Activated CD4-positive, alpha-beta T cell treated with anti-CD3 and anti-CD28 coated beads, Interleukin-2, amount 50 U/mL, for 24 hours (primary cell): ENCODE results near the gene BICD1.

Experiments used
- DNase-seq, 2 donors: peaks; one replicate each; pipeline ENCODE4 v3.0.0-alpha.2; 2020; ENCODE audit warnings: low read depth in 1 of 2, low spot score in 1 of 2

The BICD1 gene

DNA sequence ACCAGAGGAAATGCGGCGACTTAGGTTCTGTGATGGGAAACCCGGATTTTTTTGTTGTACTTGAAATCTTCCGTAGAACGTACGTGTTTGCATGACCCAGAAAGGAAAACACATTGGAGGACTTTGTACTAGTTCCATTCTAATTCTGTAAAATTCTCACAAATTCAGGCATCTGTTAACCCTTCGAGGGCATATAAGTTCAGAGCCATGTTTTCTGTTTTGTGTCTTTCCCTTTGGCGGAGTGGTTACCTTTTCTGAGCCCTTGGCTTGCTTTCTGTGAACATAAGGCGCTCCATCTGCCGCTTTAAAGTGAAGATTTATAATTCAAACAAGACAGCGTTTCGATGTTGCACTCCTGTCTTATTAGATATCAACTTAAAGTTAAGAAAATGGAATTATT, 34.2 kb downstream of the BICD1 start:
- DNase-seq = no peak

DNA sequence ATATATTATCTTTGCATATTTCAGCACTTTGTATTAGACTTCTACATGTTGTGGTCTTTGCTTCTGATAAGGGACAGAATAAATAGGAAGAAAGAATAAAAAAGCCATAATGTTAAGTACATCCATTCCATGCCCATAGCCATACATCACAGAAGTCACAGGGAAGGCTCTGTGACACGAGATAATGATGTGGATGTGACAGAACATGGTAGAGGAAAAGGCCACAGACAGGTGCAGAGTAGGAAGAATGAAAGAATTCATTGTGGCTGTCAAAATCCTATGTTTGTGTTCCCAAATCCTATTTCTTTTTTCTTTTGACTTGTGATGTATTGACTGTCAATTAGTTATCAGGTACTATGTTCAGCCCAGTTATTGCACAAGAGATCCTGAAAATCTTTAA, 38.4 kb downstream of the BICD1 start:
- no peak for DNase-seq

DNA sequence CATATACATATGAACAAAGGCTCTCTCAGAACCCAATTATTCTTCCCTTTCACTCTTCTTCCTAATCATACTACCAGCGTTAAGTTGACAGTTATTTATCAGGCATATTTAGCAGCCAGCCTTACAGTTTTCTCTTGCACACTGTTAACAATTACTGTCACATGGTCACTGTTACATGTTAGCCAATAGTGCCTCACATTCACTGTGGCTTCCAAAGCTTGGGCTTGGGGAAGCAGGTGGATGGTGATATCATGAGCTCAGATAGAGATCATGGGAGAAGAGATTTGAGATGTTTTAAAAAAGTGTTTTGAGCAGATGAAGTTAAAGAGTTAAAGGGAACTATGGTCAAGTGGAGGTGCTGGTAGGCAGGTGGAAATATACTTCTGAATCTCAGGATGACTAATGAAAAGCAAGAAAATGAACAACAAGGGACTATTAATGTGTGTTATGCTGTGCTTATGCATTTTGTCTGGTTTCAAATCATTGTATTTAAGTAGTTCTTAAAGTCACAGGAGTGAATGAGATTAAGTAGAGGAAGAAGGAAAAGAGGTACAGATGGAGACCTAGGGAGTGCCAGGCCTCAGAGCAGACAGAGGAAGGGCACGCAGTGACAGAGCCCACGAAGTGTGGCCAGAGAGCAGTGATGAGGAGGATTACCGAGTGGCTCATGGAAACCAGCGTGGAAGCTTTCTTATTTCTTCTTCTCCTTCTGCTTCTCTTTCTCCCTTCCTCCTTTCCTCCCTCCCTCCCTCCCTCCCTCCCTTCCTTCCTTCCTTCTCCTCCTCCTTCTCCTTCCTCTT, 39.6 kb downstream of the BICD1 start:
- no peak for DNase-seq

DNA sequence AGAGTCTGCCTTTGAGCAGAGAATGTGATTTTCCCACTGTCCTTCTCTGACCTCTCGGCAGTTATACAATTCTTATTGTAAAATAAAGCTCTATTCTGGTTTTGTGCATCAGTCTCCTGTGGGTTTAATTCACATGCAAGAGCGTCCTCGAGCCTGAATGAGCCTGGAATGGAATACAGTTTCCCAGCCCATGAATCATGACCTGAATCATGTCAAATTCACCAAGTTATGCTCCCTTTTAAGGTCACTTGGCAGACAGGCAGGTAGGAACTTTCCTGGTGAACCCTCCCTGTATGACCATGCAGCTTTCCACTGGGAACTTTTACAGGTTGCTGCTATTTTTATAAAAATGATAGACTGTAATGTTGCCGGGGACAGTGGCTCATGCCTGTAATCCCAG, 41.7 kb downstream of the BICD1 start:
- DNase-seq = no peak

DNA sequence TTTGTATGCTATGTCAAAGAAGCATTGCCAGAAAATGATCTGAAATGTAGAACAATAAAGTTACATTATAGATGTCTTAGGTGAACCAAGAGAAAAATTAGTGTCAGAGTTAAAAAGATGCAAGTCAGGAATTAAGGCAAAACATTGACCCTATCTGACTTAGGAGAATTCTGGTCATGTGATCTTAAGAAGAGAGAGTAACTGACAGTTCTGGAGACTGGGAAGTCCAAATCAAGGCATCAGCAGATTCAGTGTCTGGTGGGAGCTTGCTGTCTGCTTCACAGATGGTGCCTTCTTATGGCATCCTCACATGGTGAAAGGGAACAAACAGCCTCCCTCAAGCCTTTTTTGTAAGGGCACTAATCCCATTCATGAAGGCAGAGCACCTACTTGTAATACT, 42.8 kb downstream of the BICD1 start:
- DNase-seq = no peak

DNA sequence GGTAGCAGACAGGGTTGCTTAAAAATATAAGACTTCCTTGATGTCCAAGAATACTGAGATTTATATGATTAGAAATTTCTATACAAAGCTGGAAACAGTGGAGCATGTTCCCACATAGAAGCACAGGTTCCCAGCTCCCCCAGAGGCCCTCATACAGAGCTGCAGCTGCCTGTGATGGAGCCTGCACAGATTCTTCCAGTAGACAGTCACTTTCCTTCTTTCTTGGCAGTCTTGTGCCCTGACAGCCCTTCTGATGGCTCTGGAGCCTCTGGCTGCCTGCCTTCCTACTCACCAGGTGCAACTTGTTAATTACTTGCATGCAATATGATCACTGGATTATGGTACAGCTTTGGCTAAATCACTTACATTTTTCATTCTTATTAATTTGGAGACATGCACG, 44.4 kb downstream of the BICD1 start:
- no peak for DNase-seq

DNA sequence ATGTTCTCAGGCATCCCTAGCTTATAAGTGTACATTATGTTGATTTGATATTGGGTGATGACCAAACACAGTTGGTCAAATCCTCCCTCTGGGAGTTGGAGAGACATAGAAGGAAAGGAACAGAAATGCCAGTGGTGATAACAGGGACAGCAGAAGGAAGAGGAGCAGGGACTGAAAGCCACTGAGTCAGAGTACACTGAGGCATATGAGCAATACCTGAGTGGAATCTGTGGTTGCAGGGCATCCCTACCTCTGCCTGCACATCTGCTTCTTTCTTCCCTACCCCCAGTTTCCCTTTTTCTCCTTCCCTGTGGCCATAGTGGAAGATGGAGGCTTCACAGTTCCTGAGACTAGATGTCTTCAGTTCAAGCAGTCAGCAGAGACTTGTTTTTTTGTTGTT, 44.9 kb downstream of the BICD1 start:
- no peak for DNase-seq

DNA sequence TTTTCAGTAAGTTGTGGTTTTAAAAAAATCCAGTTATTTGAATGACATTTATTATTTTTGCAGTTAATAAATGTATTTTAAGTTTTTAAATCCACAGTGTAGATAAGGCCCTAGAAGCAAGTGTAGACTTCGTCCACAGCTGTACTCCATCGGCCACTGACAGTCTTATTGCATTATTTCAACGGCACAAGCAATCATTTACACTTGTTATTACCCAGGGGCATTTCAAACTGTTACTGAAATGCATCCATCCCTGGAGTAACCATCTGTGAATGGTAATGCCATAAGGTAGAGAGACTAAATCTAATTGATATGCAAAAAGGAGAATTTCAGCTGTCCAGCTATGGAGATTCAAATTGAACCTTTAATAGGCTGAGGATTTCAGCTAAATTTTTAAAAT, 48.4 kb downstream of the BICD1 start:
- DNase-seq = no peak

DNA sequence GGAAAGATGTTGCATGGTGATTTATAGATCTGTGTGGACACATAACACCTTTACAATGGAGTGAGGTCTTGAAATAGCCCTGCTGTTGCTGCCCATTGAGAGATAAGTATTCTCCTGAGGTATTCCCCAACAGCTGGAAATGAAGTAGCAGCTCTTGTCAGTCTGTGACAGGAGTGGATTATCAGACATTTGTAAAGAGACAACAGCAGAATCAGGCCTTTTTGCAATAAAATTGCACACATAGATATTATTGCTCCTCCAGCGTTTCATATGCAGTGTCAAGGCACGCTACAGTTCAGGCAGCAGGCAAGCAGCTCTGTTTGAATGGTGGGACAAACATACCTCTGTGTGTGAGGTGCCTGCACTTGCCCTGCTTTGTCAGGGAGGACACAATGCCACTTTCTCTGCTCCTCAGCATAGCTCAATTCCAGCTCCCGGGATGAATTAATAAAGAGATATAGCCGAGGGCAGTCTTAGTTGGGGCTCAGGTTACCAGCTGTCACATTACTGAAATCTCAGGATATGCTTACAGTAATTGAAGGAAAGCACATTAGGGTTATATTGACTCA, 49.4 kb downstream of the BICD1 start:
- no peak for DNase-seq

DNA sequence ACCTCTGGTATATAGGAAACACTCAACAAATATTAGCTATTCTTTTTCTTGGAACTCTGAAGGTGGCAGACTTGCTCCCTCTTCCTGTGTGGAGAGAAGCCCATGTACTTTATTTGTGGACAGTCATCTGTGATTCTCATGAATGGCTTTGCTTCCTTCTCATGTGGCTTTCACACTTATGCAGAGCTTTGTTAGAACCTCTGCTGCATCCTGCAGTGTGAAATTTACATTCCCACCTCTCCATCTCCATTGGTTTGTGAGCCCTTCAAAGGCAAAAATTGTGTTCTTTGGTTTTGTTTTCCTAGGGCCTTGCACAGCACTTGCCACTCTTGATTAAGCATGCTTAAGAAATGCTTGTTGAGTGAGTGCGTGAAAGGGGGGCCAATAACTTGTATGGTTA, 51.9 kb downstream of the BICD1 start:
- DNase-seq = no peak

DNA sequence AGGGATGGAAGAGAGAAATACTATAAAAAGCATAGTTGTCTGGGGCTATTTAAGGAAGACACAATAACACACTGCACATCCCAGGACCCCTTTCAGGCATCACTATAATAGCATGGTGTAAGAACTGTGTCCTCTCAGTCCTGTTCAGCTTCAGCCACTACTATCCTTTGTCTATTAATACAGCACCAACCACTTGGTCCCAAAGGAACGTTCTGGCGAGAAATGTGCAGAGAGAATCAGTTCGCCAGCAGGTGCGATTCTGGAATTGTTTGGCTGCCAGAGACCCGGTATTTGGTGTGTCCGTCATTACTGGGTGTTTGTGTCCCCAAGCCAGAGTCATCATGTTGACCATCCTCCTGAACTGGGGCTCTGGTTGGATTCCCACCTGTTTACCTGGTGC, 52.7 kb downstream of the BICD1 start:
- DNase-seq = no peak

DNA sequence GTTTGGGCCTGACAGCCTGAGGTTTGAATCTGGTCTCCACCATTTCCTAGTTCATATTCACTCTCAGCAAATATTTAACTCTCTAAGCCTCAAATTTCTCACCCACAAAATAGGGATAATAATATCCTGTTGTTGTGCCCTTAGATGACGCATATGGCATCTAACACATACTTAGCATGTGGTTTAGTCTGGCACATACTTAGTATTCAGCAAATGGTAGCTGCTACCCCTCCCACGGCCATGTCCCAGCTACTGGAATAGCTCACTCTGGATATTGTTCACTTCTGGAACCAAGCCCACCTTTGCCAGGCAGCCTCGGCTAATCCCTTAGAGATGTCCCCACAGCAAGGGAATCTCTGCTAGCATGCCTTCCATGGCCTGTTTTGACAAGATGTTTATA, 53.3 kb downstream of the BICD1 start:
- DNase-seq = no peak

DNA sequence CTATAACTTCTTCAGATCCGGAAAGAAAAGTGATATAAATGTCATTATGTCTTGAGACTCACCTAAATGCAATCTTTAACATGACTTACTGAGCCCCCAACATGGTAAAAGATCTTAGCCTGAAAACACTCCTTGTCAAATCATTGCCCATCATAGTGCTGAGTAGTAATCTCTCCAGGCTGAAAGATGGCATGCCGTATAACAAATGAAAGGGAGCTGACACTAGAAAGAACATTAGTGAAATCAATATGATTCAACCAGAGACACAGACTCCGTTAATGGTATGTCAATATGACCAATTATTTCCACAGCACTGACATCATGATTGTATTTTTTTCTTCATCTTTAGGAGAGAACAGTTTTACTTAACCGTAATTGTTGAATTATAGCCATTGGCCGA, 54.4 kb downstream of the BICD1 start:
- no peak for DNase-seq

DNA sequence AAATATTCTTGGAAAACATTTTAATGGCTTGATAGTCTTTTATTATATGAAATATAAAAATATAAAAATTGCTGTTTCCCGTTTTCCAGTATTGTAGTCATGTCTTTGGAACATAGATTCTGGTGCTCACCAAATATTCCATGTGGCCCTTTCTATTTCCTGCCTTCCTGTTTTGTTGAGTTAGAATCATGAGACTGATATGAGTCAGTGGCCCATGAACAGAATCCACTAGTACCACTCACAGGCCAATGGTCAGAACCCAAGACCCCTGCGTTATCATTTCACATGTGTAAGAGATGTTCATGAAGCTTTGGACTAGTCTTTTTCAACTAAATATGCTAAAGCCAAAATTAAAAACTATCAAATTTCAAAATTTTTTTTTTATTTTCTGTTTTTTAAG, 56.9 kb downstream of the BICD1 start:
- no peak for DNase-seq

DNA sequence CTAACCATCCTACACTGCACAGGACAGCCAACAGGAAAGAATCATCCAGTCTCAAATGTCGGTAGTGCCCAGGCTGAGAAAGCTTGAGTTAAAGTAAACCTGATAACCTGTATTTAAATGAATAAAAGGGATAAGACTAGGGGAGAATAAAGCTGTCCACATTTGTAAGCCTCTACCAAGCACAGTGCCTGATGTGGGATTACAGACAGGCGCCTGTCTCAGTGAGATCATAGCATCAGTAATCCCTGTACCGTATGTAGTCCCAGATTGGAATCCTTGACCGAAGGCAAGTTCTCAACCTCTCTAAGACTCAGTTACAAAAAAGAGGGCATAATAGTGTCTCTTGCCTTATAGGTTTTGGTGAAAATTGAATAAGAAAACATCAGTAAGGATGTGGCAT, 59.9 kb downstream of the BICD1 start:
- no peak for DNase-seq

DNA sequence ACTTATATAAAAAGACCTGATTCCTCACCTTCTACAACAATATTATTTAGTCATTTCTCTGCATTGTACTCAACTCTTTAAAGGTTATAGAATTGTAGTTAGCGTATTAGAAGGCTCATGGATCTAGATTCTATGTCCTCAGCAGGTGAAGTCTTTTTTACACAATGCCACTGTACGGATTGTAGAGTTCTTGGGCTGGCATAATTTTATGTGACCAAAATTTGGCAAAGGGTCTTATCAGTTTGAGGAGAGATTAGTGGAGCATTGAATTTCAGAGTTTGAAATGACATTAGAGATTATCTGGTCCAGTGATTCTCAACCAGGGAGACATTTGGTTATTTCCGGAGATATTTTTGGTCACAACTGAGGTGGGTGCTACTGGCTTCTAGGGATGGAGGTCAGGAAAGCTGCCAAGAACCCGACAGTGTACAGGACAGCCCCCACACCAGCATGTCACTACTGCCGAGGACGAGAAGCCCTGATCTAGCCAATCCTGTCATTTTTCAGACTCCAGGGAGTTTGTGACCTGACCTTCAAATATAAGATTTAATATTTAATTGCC, 63.9 kb downstream of the BICD1 start:
- DNase-seq = no peak

DNA sequence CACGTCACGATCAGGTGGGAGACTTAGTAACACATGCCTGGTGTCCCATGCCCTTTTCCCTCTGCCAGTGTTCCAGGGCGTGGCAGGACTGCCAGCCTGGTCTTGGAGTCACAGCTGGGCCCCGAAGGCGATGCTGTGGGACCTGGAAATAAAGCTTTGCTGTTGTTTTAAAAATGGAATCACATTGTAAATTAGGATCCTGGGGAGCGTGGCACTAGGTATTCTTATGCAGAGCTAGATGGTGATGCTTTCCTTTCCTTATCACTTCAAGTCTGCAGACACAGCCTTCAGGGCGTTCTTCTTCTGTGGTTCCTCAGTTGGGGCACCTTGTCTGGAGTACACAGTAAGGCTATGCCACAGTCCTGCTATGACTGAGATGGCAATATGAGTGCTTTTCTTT, 64.6 kb downstream of the BICD1 start:
- DNase-seq = no peak

DNA sequence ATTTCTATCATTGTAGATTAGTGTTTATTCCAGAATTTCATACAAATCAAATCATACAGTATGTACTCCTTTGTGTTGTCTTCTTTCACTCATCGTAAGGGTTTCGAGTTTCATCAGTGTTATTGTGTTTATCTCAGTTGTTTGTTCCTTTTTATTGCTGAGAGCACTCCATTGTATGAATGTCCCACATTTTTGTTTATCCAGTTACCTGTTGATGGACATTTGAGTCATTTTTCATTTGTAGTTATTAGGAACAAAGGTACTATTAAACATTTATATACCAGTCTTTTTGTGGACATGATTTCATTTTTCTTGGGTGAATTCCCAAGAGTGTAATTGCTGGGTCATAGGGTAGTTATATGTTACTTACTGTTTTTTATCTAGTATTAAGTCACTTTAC, 70.0 kb downstream of the BICD1 start:
- no peak for DNase-seq

DNA sequence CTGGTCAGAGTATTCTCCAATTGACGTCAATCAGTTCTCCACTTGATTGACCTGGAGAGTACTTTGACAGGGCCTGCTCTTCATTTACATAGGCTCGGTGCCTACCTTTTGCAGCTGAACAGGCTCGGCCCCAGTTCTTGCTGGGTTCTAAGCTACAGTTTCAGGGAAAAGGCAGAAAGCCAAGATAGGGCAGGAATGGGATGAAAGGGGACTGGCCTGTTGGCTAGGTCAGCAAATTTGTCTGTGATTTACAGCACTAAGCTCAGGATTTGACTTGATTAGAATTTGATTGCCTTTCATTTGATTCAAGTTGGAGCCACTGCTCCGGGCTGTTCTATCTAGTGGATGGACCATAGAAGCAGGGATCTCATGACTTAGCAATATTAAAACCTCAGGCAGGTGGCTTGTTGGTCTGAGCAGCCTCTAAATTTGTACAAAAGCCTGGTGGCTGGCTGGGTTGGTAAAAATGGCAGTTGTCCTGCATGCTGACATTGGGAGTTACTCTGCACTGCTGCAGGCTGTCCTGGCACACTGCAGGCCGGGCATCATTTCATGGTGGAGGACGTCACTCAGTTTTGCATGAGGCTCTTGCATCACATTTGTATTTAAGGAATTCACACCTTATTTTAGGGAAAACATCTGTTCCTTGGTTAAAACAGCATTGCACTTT, 71.8 kb downstream of the BICD1 start:
- no peak for DNase-seq

DNA sequence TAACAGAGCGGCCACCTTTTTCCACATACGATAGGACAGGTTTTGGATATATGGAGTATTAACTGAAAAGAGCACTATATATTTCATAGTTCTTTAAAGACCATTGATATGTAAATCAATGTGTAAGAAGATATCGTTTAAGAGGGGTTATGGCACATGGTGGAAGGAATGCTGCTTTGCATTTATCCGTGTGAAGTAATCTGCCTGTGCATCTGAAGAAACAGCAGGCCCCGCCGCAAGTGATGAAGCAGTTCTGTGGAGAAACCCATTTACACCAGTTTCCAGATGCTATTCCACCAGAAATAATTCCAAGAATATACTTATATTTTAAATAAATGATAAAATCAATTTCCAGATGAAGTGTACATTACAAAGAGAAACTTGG, 72.4 kb downstream of the BICD1 start:
- DNase-seq = no peak

DNA sequence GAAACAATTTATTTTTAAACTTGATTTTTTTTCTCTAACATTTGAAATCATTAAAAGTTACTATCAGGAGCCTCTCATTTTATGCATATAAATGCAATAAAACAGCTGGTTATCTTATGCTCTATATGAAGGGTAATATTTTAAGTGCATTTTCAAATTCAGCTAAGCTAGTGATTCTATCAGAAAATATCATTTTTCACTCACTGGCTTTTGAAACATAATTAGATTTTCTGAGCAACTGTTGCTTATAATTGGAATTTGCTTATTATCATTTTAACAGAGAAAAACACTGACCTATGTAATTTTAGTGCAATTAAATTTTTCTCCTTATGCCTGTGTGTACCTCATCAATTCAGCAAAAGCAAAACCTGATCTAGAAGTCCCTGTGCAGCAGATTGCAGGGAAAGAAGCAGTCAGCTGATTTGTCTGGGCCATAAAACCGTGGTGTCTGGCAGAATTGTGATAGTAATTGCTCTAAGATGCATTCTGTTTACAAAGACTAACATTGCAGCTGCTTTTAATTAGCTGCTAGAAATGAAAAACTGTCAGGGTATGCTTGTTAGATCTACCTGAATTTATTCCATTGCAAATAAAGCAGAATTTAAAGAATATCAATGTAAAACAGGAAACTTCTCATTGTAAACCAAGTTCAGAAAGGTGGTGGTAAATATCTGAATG, 75.0 kb downstream of the BICD1 start:
- no peak for DNase-seq

DNA sequence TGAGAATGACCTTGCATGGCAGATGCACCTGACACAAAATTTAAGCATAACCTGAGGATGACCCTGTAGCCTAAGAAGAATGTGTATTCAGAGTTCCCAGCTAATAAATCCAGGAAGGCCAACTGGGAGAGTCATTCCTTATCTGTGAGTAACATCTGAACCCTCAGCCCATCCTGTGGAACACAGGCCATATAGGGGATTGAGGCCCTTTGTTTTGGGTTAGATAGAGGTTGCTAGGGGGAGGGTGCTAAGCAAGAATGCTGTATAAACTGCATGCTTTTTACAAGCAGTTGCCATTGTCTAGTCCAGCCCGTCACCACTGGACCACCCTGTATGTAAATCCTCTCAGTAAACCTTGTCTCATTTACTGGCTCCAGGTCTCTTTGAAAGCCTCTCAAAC, 77.0 kb downstream of the BICD1 start:
- DNase-seq = no peak
